GM21576 (cell line): Measurements from ENCODE around the gene CASP3.

ENCODE experiments used
- ATAC-seq: cut with Tn5 transposase; IDR thresholded peaks from one replicate; pipeline ENCODE4 v1.9.1; 2021; ENCODE audit warnings: mild to moderate bottlenecking, moderate library complexity; ENCODE audit not compliant: unreplicated experiment

The CASP3 gene

DNA sequence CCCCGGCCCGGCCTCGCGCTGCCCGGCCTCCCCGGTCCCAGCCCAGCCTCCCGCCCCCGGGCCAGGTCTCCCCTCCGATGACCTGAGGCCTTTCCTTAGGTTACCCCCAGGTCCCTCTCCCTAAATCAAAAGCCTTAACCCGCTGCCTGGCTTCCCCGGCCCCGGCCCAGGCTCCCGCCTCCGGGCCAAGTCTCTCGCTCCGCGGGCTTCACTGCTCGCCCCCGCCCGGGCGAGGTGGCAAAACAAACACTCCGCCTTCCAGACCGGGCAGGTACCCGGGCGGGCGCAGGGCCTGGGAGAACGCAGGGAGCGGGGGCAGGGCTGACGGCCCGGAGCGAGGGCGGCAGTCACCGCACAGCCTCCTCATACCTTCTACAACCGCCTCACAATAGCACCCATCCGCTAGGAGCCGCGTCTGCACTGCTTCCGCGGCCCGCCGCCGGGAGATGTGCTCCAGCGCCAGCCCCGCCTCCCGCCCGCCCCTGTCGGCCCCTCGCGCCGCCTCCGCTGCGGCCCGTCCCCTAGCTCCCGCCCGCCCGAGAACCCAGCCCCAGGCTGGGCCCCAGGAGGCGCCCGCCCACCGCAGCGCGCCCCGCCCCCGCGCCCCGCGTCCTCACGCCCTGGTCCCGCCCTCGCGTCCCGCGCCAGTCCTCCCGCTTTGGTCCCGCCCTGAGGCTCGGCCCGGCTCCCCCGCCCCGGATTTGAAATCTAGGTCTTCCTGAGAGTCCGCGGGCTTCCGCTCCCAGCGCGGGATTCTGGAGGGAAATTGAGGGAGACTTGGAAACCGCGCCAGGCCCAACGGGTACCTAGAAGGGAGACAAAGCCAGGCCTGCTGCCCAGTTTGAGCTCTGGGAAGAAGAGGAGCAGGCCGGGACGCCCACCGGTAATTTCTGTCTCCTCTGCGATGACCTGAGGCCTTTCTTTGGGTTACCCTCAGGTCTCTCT, at the start of gene CASP3, which contains the start of gene PRIMPOL:
Gene CASP3, minus strand, starts transcription at position 422 of the 945 bp plus-strand sequence. CDS start 10,994 bp downstream, outside the sequence.
Gene PRIMPOL, plus strand, starts transcription at position 713 of the 945 bp plus-strand sequence. CDS start 7,403 bp downstream, outside the sequence.
- ATAC-seq: peak; percentile 79

- ATAC-seq: no peak
Measured at GRCh38 chr4:184697956-184698355, 48.7 kb upstream of the CASP3 start.

- no peak for ATAC-seq
Measured at GRCh38 chr4:184695178-184695896, 46.1 kb upstream of the CASP3 start.

DNA sequence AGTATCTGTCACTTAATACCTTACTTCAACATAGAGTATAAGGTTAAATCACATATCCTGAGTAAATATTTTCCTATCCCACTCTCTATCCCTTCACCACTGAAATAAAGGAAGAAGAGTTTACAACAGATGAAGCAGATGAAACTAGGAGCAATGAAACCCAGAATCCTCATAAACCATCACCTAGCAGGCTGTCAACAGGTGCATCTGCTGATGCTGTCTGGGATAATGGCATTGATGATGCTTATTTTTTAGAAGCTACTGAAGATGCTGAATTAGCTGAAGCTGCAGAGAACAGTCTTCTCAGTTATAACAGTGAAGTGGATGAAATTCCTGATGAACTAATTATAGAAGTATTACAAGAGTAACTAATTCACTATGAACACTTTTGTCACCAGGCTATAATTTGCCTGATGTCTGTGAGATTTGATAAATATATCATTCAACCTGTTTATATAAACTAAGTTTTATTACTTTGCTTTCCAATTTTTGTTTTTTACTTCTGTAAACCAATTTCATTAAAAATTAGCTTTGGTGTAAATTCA, 45.2 kb upstream of the CASP3 start:
- no peak for ATAC-seq

DNA sequence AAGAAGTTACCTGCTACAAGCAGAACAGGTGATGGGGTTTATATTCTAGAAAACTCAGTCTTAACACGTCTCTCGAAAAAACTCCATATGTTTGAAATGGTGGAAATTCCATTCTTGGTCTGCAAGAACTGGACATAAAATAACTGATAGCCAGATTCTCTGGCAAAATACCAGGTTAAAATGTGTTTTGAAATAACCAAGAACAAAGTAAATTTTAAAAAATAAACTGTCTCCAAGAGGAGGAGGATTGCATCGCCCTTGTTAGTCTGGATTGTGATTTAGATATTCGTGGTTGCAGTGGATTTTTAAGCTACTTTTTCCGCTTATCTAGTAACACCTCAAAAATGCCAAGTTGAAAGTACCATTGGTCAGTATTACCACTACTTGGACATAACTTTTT, 43.8 kb upstream of the CASP3 start:
- no peak for ATAC-seq

DNA sequence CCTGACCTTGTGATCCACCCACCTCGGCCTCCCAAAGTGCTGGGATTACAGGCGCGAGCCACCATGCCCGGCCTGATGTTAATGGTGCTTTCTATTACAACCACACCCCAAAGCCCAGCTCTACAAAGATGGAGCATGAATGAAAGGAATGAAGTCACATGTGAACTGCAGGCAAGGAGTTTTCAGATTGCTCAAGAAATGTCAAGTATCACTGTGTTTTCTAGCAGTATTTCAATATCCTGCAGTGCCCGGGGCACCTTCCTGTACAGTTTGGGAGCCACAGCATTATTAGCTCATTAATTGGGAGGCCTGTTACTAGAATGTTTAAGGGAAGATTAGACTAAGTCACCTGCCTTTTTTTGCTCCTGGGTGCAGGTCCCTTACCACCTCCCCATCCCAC, 40.4 kb upstream of the CASP3 start:
- ATAC-seq: no peak

- no peak for ATAC-seq
Measured at GRCh38 chr4:184688447-184688846, 39.2 kb upstream of the CASP3 start.

DNA sequence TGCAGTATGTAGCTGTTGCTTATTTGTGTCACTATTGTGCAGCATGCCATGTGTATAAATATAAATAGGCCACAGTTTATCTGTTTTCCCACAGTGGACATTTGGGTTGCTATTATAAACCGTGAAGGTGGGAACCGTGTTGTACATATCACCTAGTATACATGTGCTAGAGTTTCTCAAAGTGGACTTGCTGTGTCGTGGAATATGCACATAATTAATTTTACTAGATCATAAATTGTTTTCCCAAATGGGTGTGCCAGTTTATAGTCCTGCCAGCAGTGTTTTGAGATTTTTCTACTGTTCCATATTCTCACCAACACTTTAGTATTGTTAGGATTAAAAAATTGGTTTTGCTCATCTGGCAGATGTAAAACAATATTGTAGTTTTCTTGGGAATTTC, 38.8 kb upstream of the CASP3 start:
- no peak for ATAC-seq

- no peak for ATAC-seq
Measured at GRCh38 chr4:184684491-184685189, 35.4 kb upstream of the CASP3 start.

DNA sequence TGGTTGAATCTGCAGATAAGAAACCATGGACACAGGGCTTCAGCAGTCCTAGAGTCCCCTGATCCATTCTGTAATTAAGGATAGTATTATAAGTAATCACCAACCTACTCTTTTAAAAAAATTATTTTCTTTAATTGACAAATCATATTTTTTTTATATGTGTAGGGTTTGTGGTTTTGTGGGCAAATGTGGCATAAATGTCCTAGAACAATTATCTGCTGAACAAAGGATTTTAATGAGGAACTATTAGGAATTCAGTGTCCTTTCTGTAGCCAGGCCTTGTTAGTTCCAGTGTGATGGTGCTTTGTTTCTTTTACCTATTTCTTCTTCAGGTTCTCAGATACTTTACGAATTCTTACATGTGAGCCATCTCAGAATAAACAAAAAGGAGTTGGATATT, 32.7 kb upstream of the CASP3 start:
- no peak for ATAC-seq

DNA sequence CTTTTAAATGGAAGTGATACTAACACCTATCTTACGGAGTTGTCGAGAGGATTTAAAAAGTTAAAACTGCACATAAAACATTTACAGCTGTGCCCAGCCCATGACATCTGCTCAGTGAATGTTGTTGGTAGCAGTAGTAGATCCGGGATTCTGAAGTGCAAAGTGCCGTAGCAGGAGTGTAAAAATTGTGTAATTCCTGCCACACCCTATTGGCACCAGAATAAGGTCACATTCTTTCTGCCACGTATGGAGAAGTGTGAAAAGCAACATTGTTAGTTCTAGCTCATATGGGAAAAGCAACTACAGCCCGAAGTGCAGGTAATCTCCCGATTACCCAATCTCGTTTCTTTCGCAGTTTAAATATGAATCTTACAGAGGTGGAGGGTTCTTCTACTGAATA, 31.5 kb upstream of the CASP3 start:
- no peak for ATAC-seq

- no peak for ATAC-seq
Measured at GRCh38 chr4:184675821-184676492, 26.7 kb upstream of the CASP3 start.

GRCh38 chr4:184675018-184675417, 25.8 kb upstream of the CASP3 start:
- ATAC-seq: no peak

- ATAC-seq: no peak
Measured at GRCh38 chr4:184674011-184674410, 24.8 kb upstream of the CASP3 start.

GRCh38 chr4:184672741-184673140, 23.5 kb upstream of the CASP3 start:
- no peak for ATAC-seq

DNA sequence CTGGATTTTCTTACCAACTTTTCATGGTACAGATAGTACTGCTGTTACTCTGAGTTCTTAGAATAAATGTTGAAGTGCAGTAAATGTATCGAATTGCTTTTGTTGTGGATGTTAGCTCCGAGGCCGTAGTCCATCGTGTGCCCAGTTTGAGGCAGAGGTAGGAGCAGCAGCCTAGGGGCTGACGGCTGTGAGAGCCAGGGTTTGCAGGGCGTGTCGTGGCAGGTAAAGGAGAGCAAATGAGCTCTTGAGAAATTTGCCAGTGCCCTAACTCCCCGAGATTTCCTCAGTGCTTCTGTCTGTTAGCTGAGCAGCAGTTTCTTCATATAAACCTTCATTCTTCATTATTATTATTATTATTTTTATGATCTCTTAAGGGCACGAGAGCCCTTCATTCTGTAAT, 21.9 kb upstream of the CASP3 start:
- no peak for ATAC-seq

GRCh38 chr4:184669251-184669650, 20.0 kb upstream of the CASP3 start:
- ATAC-seq: no peak

GRCh38 chr4:184668511-184669114, 19.4 kb upstream of the CASP3 start:
- ATAC-seq: no peak

DNA sequence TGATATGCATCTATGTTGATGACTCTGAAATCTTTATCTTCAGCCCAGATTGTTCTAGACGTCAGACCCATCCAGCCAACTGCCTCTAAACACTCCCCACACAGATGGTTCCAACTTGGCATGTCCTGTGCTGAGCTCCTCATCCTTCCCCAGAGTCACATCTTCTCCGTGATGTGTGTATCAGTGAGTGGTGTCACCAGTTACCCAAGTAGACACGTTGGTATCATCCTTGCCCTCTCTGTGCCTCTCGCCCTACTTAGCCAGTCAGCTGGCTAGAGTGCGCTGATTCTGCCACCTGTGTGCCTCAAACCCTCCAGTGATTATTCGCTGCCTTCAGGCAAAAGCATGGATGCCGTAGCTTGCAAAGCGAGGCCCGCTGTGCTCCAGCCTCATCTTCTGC, 18.8 kb upstream of the CASP3 start:
- ATAC-seq: no peak

GRCh38 chr4:184666670-184667069, 17.4 kb upstream of the CASP3 start:
- ATAC-seq: no peak
